H1 (cell line): Measurements from ENCODE around the gene ELMO2.

Experiments
- BACH1 ChIP-seq: IDR thresholded peaks from 2 replicates; pipeline ENCODE4 v1.6.1; 2012; ENCODE audit warnings: low read length, improper control_type of control experiment
- BRCA1 ChIP-seq: IDR thresholded peaks from 2 replicates; pipeline ENCODE4 v1.6.1; 2012; ENCODE audit warnings: low read depth, low read length, improper control_type of control experiment
- CBX8 ChIP-seq: fragments of 300-800, 300-1000 bp; sonication (generic); IDR thresholded peaks from 2 replicates; pipeline ENCODE4 v1.7.1; 2016; ENCODE audit warnings: low read depth, low read length, borderline replicate concordance
- EP300 ChIP-seq, 2 experiments: IDR thresholded peaks; 1 replicate in 1 of 2; 2 replicates in 1 of 2; pipeline ENCODE4 v1.6.1; 2011 to 2012; ENCODE audit warnings: low read depth in 2 of 2, low read length in 2 of 2, mild to moderate bottlenecking in 2 of 2, borderline replicate concordance in 1 of 2, inconsistent platforms in 1 of 2, moderate library complexity in 1 of 2
- EZH2 ChIP-seq: fragments of 200-600 bp; sonication (generic); IDR thresholded peaks from 2 replicates; pipeline ENCODE4 v1.7.1; 2012; ENCODE audit warnings: low read depth, mild to moderate bottlenecking, moderate library complexity, low read length, inconsistent platforms; ENCODE audit not compliant: severe bottlenecking
- JUND ChIP-seq: IDR thresholded peaks from 2 replicates; pipeline ENCODE4 v1.6.1; 2011; ENCODE audit warnings: mild to moderate bottlenecking, improper control_type of control experiment, low read length
- MAFK ChIP-seq: IDR thresholded peaks from 2 replicates; pipeline ENCODE4 v1.6.1; 2012; ENCODE audit warnings: low read depth, mild to moderate bottlenecking, improper control_type of control experiment, low read length
- POLR2A ChIP-seq, 2 experiments: IDR thresholded peaks; 1 replicate in 1 of 2; 2 replicates in 1 of 2; pipeline ENCODE4 v1.6.1; 2011; ENCODE audit warnings: low read depth in 2 of 2, low read length in 2 of 2, mild to moderate bottlenecking in 2 of 2; ENCODE audit errors: control extremely low read depth in 1 of 2
- POLR2AphosphoS5 ChIP-seq: IDR thresholded peaks from 2 replicates; pipeline ENCODE4 v1.6.1; 2011; ENCODE audit warnings: low read depth, low read length
- SP2 ChIP-seq: IDR thresholded peaks from 2 replicates; pipeline ENCODE4 v1.6.1; 2012; ENCODE audit warnings: mild to moderate bottlenecking, low read length, inconsistent platforms
- TEAD4 ChIP-seq: IDR thresholded peaks from 2 replicates; pipeline ENCODE4 v1.6.1; 2012; ENCODE audit warnings: low read depth, low read length, inconsistent platforms, mixed read lengths
- TF ChIP-seq, protein P1 (sequence below), 3 experiments: IDR thresholded peaks; 1 replicate in 2 of 3; 2 replicates in 1 of 3; pipeline versions ENCODE4 v1.5.1 to v1.6.1; 2011; ENCODE audit warnings: low read length in 3 of 3, mild to moderate bottlenecking in 3 of 3, inconsistent platforms in 2 of 3, low read depth in 1 of 3, moderate library complexity in 1 of 3; ENCODE audit not compliant: insufficient read depth in 1 of 3; ENCODE audit errors: control extremely low read depth in 1 of 3
- TF ChIP-seq, protein P2 (sequence below): IDR thresholded peaks from 2 replicates; pipeline ENCODE4 v1.6.1; 2011; ENCODE audit warnings: low read depth, mild to moderate bottlenecking, low read length; ENCODE audit not compliant: insufficient read depth
- TF ChIP-seq, protein P3 (sequence below): IDR thresholded peaks from 2 replicates; pipeline ENCODE4 v1.6.1; 2011; ENCODE audit warnings: low read length, improper control_type of control experiment

DNA sequence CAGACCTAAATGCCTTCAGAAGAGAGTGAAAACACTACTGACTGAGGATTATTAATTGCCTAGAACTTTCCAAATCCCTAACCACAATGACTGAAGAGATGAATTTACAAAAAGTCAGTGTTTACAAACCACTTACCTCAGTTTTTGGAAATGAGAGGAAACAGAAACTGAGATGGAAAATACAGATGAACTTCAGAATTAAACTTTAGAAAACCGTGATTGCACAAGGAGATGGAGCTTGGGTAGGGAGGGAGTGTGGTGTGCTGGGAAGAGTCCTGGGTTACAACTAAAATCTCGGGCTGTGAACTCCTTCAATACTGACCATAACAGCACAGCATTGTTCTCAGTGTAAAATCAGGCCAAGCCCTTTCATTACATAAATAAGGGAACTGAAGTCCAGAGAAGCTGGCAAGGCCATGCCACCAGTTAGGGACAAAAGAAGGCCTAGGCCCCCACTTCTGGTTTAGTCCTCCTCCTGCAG lies 4.0 kb downstream of the ELMO2 start:
- TF ChIP-seq, protein P1, sequence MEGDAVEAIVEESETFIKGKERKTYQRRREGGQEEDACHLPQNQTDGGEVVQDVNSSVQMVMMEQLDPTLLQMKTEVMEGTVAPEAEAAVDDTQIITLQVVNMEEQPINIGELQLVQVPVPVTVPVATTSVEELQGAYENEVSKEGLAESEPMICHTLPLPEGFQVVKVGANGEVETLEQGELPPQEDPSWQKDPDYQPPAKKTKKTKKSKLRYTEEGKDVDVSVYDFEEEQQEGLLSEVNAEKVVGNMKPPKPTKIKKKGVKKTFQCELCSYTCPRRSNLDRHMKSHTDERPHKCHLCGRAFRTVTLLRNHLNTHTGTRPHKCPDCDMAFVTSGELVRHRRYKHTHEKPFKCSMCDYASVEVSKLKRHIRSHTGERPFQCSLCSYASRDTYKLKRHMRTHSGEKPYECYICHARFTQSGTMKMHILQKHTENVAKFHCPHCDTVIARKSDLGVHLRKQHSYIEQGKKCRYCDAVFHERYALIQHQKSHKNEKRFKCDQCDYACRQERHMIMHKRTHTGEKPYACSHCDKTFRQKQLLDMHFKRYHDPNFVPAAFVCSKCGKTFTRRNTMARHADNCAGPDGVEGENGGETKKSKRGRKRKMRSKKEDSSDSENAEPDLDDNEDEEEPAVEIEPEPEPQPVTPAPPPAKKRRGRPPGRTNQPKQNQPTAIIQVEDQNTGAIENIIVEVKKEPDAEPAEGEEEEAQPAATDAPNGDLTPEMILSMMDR (IDR thresholded peaks at IDR 0.05; ENCODE audit: control extremely low read depth in 1 of 3, insufficient read depth in 1 of 3, low read depth in 1 of 3, low read length in 3 of 3) = no peak
- TF ChIP-seq MAFK (no peak), BACH1 (no peak), POLR2A (IDR thresholded peaks at IDR 0.05; ENCODE audit: control extremely low read depth in 1 of 2, low read depth in 2 of 2, low read length in 2 of 2) (no peak), JUND (no peak), SP2 (no peak), TEAD4 (no peak), CBX8 (no peak), POLR2AphosphoS5 (no peak), EZH2 (no peak), BRCA1 (no peak), EP300 (IDR thresholded peaks at IDR 0.05; ENCODE audit: borderline replicate concordance in 1 of 2, low read depth in 2 of 2, low read length in 2 of 2) (no peak)
- TF ChIP-seq, protein P2, sequence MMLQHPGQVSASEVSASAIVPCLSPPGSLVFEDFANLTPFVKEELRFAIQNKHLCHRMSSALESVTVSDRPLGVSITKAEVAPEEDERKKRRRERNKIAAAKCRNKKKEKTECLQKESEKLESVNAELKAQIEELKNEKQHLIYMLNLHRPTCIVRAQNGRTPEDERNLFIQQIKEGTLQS = no peak
- TF ChIP-seq, protein P3, sequence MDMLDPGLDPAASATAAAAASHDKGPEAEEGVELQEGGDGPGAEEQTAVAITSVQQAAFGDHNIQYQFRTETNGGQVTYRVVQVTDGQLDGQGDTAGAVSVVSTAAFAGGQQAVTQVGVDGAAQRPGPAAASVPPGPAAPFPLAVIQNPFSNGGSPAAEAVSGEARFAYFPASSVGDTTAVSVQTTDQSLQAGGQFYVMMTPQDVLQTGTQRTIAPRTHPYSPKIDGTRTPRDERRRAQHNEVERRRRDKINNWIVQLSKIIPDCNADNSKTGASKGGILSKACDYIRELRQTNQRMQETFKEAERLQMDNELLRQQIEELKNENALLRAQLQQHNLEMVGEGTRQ = no peak
